ENCODE measurements around the gene SST. TPM values are rescaled to one million over a fixed set of nuclear protein-coding genes. Genes with fewer than 3 reads are reported as not detected.
A peak's percentile ranks its signal among the peaks of the same experiment; 100 is the strongest.

SST gene
- not detected for total RNA-seq (2013)
- polyA plus RNA-seq (not detected), polyA minus RNA-seq (not detected in 2 replicates), total RNA-seq (0 to 0.32 (median 0) reads per million in 11 experiments)

- no peak within 1 kb of the TSS for H3K4me2 ChIP-seq (replicated peaks; ENCODE audit: extremely low read depth, low read length, poor library complexity, severe bottlenecking)
- Mint-ChIP-seq H3K36me3 (no peaks in the 10 kb centered on the region), H3K4me3 (peak within 1 kb of the TSS in 1 of 2 donors; percentile 62), H3K9me3 (peaks cover 0 to 11% (median 4%) of the 10 kb centered on the region in 7 donors), H3K4me1 (no peaks in the 10 kb centered on the region), H3K27me3 (ENCODE audit: low read depth in 3 of 3) (peaks cover 41 to 60% (median 51%) of the 10 kb centered on the region in 3 donors), H3K27ac (no peak within 1 kb of the TSS)
- H3K4me1 ChIP-seq (ENCODE audit: control insufficient read depth in 1 of 2, insufficient read depth in 2 of 2, low read length in 2 of 2) = no peaks in the 10 kb centered on the region
- H3K9ac ChIP-seq (ENCODE audit: insufficient read depth, low read length, poor library complexity, severe bottlenecking) = no peak within 1 kb of the TSS
- no peak for TF ChIP-seq CTCF (IDR thresholded peaks at IDR 0.05)
- WGBS (ENCODE audit: insufficient coverage) = 13% methylated on average over 39 of the region's 46 CpGs
- H3K27ac ChIP-seq (ENCODE audit: low read depth in 1 of 2, low read length in 2 of 2) = no peak within 1 kb of the TSS
- no peaks in the 10 kb centered on the region for H4K20me1 ChIP-seq (ENCODE audit: insufficient read depth, low read length)
- H2AFZ ChIP-seq (ENCODE audit: insufficient read depth, low read depth, low read length, poor library complexity, severe bottlenecking) = no peak within 1 kb of the TSS
- no peak within 1 kb of the TSS for H3K4me3 ChIP-seq (replicated peaks in 1 of 3; ENCODE audit: low read depth in 2 of 3, low read length in 3 of 3)
- no peaks in the 10 kb centered on the region for H3K36me3 ChIP-seq (replicated peaks in 1 of 2; ENCODE audit: control insufficient read depth in 1 of 2, insufficient read depth in 2 of 2, low read length in 2 of 2)
- peaks cover 47 to 57% of the 10 kb centered on the region in 2 donors for H3K27me3 ChIP-seq (ENCODE audit: control insufficient read depth in 2 of 2, insufficient read depth in 2 of 2, low read length in 2 of 2)
- DNase-seq = no peak
- intact Hi-C loops (cut with micrococcal nuclease) = no loop called here
- H3K79me2 ChIP-seq (ENCODE audit: insufficient read depth, low read length) = no peaks in the 10 kb centered on the region
- H3K9me3 ChIP-seq (replicated peaks in 1 of 2; ENCODE audit: control insufficient read depth in 1 of 2, insufficient read depth in 1 of 2, low read length in 2 of 2) = peaks cover 0 to 5% of the 10 kb centered on the region in 2 donors
Measured at GRCh38 chr3:187669675-187670504, at the start of gene SST. TSS of gene SST (minus strand) at chr3:187670394. CDS start at chr3:187670291, 103 bp downstream.

- 95% methylated on average over 3 of the region's 6 CpGs for WGBS (ENCODE audit: insufficient coverage)
- Mint-ChIP-seq H3K9me3 (no peaks in the 10 kb centered on the region), H3K27ac (peak overlapping the region in 6 of 7 donors; percentile 30 to 72 (median 44)), H3K4me1 (peaks cover 4% of the 10 kb centered on the region), H3K27me3 (ENCODE audit: low read depth in 3 of 3) (no peaks in the 10 kb centered on the region), H3K4me3 (no peak overlapping the region), H3K36me3 (peaks cover 44 to 48% of the 10 kb centered on the region in 2 donors)
- DNase-seq = no peak
- H4K20me1 ChIP-seq (ENCODE audit: insufficient read depth, low read length) = peaks cover 47% of the 10 kb centered on the region
- intact Hi-C loops (cut with micrococcal nuclease) = loop anchor here (5.0 to 10.0 kb wide), 2 partner anchors 402 to 405 kb away; no protein-coding TSS in a partner anchor
- H3K4me3 ChIP-seq (replicated peaks in 1 of 3; ENCODE audit: low read depth in 2 of 3, low read length in 3 of 3) = no peak overlapping the region
- TF ChIP-seq CTCF (IDR thresholded peaks at IDR 0.05) = no peak
- H3K27me3 ChIP-seq (ENCODE audit: control insufficient read depth in 2 of 2, insufficient read depth in 2 of 2, low read length in 2 of 2) = no peaks in the 10 kb centered on the region
- H3K36me3 ChIP-seq (replicated peaks in 1 of 2; ENCODE audit: control insufficient read depth in 1 of 2, insufficient read depth in 2 of 2, low read length in 2 of 2) = peaks cover 41 to 47% of the 10 kb centered on the region in 2 donors
- H3K4me1 ChIP-seq (ENCODE audit: control insufficient read depth in 1 of 2, insufficient read depth in 2 of 2, low read length in 2 of 2) = no peaks in the 10 kb centered on the region
- H3K9me3 ChIP-seq (replicated peaks in 1 of 2; ENCODE audit: control insufficient read depth in 1 of 2, insufficient read depth in 1 of 2, low read length in 2 of 2) = no peaks in the 10 kb centered on the region
- no peak overlapping the region for H2AFZ ChIP-seq (ENCODE audit: insufficient read depth, low read depth, low read length, poor library complexity, severe bottlenecking)
- peak overlapping the region in 1 of 2 donors; percentile 47 for H3K27ac ChIP-seq (ENCODE audit: low read depth in 1 of 2, low read length in 2 of 2)
- H3K4me2 ChIP-seq (replicated peaks; ENCODE audit: extremely low read depth, low read length, poor library complexity, severe bottlenecking) = no peak overlapping the region
- H3K79me2 ChIP-seq (ENCODE audit: insufficient read depth, low read length) = no peaks in the 10 kb centered on the region
- H3K9ac ChIP-seq (ENCODE audit: insufficient read depth, low read length, poor library complexity, severe bottlenecking) = no peak overlapping the region
Measured at GRCh38 chr3:187719628-187720336, 49.6 kb upstream of the SST start.
